ENCODE data around the gene NUBP2. TPM values are rescaled to one million over a fixed set of nuclear protein-coding genes. Genes with fewer than 3 reads are reported as not detected.
"Not testable (repeated sequence)": the region's sequence is repeated elsewhere in the genome, so short reads cannot be mapped to it uniquely, and the experiment has no call there.

Gene NUBP2
- polyA plus RNA-seq, 2 of the 4 experiments (the other 2 are of a cell fraction), result 24.7 to 65.3 TPM

GRCh38 chr16:1794221-1794871 lies 11.6 kb downstream of the NUBP2 start (continued):
- TF ChIP-seq HEYL (CRISPR knock-in tag; IDR thresholded peaks at IDR 0.05), result no peak
- TF ChIP-seq CEBPB (IDR thresholded peaks at IDR 0.05), result no peak

DNA sequence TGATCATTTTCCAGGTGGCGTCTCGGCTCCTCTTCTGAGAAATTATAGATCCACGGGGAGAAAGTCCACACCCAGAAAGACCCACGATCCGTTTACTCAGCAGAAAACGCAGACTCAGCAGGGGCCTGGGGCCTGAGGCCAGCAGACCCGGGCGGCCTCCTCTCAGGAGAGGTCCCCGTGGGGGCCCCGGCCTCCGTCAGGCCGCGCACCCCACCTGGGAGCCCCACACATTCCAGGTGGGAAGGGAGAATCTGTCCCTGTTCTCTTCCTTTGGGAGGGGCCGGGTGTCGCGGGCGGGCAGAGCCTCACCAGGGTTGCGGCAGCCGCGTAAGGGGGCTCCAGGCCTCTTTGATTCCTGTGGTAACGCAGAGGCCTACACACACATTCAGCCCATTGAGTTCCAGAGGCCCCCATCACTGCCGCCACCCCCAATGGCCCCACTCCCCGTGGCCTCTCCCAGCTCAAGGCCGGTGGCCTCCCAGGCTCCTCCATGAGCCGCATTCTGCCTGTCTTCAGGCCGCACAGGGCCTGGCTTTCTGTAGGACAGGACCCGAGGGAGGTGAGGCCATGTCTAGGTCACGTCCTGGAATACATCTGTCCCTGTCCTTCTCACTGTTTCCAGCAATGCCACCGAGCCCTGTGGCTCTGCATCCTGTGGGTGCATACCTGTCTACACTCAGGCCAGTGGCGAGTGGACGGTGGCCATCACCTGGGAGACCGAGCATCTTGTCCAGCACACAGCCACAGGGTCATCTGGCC lies 12.3 kb downstream of the NUBP2 start:
- no peak overlapping the region for H3K27ac ChIP-seq
- WGBS (ENCODE audit: missing lambda C conversion rate), result 89% methylated on average over 32 of the region's 32 CpGs
- peaks cover 21% of the 10 kb centered on the region; the same call in 2 of the 3 replicates for H3K9me3 ChIP-seq
- TF ChIP-seq RFX5 (IDR thresholded peaks at IDR 0.05) (no peak), MAFK (IDR thresholded peaks at IDR 0.05; ENCODE audit: partially characterized antibody) (peak; percentile 65), JUN (IDR thresholded peaks at IDR 0.05) (no peak), HOXA7 (CRISPR knock-in tag; IDR thresholded peaks at IDR 0.05) (no peak)
- ChIA-PET POLR2A (interaction anchor here (1.2 kb wide), 1 partner anchor 12 kb away, joined by 3 read pairs; the partner anchor contains the start of genes NUBP2 and SPSB3), CTCF (interaction anchor here (1.2 kb wide), 1 partner anchor 134 kb away, joined by 3 read pairs; no protein-coding TSS in a partner anchor)
- peaks cover 5% of the 10 kb centered on the region; the same call in 1 of the 3 replicates for H3K4me1 ChIP-seq
- FAIRE-seq (no peak), DNase-seq (ENCODE audit: low read depth in 1 of 2, low spot score in 1 of 2) (no peak), ATAC-seq (no peak)
- H3K4me2 ChIP-seq, result no peak overlapping the region
- no peak overlapping the region for H3K4me3 ChIP-seq

GRCh38 chr16:1799263-1799662 lies 16.5 kb downstream of the NUBP2 start:
- H3K27ac ChIP-seq; H3K4me2 ChIP-seq; H3K4me3 ChIP-seq; H3K4me1 ChIP-seq; DNase-seq (ENCODE audit: low read depth in 1 of 2, low spot score in 1 of 2); FAIRE-seq; POLR2A ChIA-PET; ATAC-seq: not testable (repeated sequence)
- CTCF ChIA-PET, result interaction anchor here (0.6 kb wide), 1 partner anchor 362 kb away, joined by 3 read pairs; no protein-coding TSS in a partner anchor
- WGBS (ENCODE audit: missing lambda C conversion rate), result 60% methylated on average over 5 of the region's 5 CpGs
- H3K9me3 ChIP-seq, result peaks cover 21% of the 10 kb centered on the region; the same call in 2 of the 3 replicates

DNA sequence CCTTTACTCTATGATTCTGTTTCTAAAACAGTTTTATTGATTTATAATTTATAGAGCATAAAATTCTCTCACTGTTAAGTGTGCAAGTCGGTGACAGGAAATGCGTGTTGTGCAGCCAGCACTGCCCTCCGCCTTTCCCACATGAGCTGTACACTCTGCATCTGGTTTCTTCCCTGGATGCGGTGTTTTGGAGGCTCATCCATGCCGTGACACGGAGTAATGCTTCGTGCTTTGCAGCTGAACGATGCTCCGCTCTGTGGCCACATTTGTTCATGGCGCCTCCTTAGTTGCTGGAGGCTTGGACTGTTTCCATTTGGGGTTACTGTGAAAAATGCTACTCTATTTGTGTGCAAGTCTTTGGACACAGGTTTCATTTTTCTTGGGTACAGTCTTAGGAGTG lies 17.9 kb downstream of the NUBP2 start:
- CTCF ChIA-PET, result interaction anchor here (1.0 to 2.1 kb wide), 2 partner anchors 12 to 40 kb away, joined by 3 to 15 read pairs; no protein-coding TSS in a partner anchor
- no peak overlapping the region for H3K4me3 ChIP-seq
- TF ChIP-seq MAFK (IDR thresholded peaks at IDR 0.05; ENCODE audit: partially characterized antibody) (no peak), ATOH8 (CRISPR knock-in tag; IDR thresholded peaks at IDR 0.05; ENCODE audit: low read depth) (no peak), GATA3 (IDR thresholded peaks at IDR 0.05; ENCODE audit: borderline replicate concordance) (no peak), NFE2L2 (conservative IDR thresholded peaks at IDR 0.05; ENCODE audit: low read length) (no peak), CHD2 (IDR thresholded peaks at IDR 0.05; ENCODE audit: low read length, partially characterized antibody) (no peak)
- WGBS (ENCODE audit: missing lambda C conversion rate), result 84% methylated on average over 10 of the region's 10 CpGs
- H3K4me1 ChIP-seq, result no peaks in the 10 kb centered on the region
- no peak overlapping the region for H3K27ac ChIP-seq
- H3K9me3 ChIP-seq, result peaks cover 21% of the 10 kb centered on the region; the same call in 2 of the 3 replicates
- DNase-seq (ENCODE audit: low read depth in 1 of 2, low spot score in 1 of 2) (no peak), FAIRE-seq (no peak), ATAC-seq (no peak)
- no peak overlapping the region for H3K4me2 ChIP-seq
- POLR2A ChIA-PET, result no interaction called here

DNA sequence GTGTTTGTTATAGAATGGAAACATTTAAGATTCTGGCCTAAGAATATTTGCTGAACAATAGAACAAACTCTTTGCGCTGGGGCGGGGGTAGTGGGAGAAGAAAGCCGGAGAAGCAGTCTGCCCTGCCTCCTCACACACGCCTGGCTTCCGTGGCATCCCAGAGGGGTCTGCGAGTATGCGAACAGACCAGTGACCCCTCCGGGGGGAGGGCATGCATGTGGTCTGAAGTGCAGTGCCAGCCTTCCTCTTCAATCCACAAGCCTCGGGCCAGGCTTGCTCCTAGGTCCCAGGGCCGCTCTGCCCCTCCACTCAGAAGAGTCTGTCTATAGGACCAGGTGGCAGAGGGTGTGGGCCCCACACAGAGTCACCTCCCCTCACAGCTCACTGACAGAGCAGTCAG lies 24.9 kb downstream of the NUBP2 start:
- DNase-seq (ENCODE audit: low read depth in 1 of 2, low spot score in 1 of 2), result no peak
- Histone ChIP-seq H3K4me2 (no peak overlapping the region), H3K27ac (no peak overlapping the region), H3K9me3 (no peaks in the 10 kb centered on the region), H3K4me3 (no peak overlapping the region), H3K4me1 (peaks cover 4% of the 10 kb centered on the region; the same call in 1 of the 3 replicates)
- POLR2A ChIA-PET, result no interaction called here
- no peak for ATAC-seq
- 86% methylated on average over 9 of the region's 10 CpGs for WGBS (ENCODE audit: missing lambda C conversion rate)
- TF ChIP-seq, protein P1, sequence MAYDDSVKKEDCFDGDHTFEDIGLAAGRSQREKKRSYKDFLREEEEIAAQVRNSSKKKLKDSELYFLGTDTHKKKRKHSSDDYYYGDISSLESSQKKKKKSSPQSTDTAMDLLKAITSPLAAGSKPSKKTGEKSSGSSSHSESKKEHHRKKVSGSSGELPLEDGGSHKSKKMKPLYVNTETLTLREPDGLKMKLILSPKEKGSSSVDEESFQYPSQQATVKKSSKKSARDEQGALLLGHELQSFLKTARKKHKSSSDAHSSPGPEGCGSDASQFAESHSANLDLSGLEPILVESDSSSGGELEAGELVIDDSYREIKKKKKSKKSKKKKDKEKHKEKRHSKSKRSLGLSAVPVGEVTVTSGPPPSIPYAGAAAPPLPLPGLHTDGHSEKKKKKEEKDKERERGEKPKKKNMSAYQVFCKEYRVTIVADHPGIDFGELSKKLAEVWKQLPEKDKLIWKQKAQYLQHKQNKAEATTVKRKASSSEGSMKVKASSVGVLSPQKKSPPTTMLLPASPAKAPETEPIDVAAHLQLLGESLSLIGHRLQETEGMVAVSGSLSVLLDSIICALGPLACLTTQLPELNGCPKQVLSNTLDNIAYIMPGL (CRISPR knock-in tag; IDR thresholded peaks at IDR 0.05; ENCODE audit: borderline replicate concordance), result no peak
- TF ChIP-seq CHD2 (IDR thresholded peaks at IDR 0.05; ENCODE audit: low read length, partially characterized antibody), result no peak
- no peak for TF ChIP-seq RFX5 (IDR thresholded peaks at IDR 0.05)
- no peak for TF ChIP-seq EP300 (IDR thresholded peaks at IDR 0.05)
- TF ChIP-seq FOSL2 (IDR thresholded peaks at IDR 0.05), result no peak
- TF ChIP-seq FOSL2 (CRISPR knock-in tag; IDR thresholded peaks at IDR 0.05), result no peak
- TF ChIP-seq RNF2 (IDR thresholded peaks at IDR 0.05; ENCODE audit: borderline replicate concordance, low read depth), result no peak
- TF ChIP-seq RARB (CRISPR knock-in tag; IDR thresholded peaks at IDR 0.05), result no peak
- TF ChIP-seq POLR2AphosphoS2 (conservative IDR thresholded peaks at IDR 0.05; ENCODE audit: low read length), result no peak
- no peak for TF ChIP-seq MAX (IDR thresholded peaks at IDR 0.05)
- no peak for TF ChIP-seq CHD4 (IDR thresholded peaks at IDR 0.05; ENCODE audit: borderline replicate concordance)
- TF ChIP-seq HEYL (CRISPR knock-in tag; IDR thresholded peaks at IDR 0.05), result no peak
- no peak for FAIRE-seq
- CTCF ChIA-PET, result interaction anchor here (1.6 kb wide), 1 partner anchor 20 kb away, joined by 4 read pairs; the partner anchor contains the start of genes FAHD1 and HAGH

All from A549 (cell line).